HepG2 (cell line): ENCODE data around the gene SLC5A6.

Experiments
- ATAD3A ChIP-seq: sonication (generic); formaldehyde crosslinking; IDR thresholded peaks from 2 replicates; pipeline ENCODE4 v1.4.0; 2020; ENCODE audit warnings: missing genetic modification reagents
- GABPA ChIP-seq, 2 experiments: IDR thresholded peaks; 2 replicates each; pipeline ENCODE4 v1.6.1; 2011 to 2016; ENCODE audit warnings: low read depth in 2 of 2, low read length in 1 of 2, missing biosample characterization in 1 of 2, missing genetic modification characterization in 1 of 2
- ISL2 ChIP-seq: sonication (generic); formaldehyde crosslinking; IDR thresholded peaks from 2 replicates; pipeline ENCODE4 v1.5.0; 2020; ENCODE audit warnings: missing genetic modification reagents
- POLR2AphosphoS2 ChIP-seq: IDR thresholded peaks from 2 replicates; pipeline ENCODE4 v1.6.1; 2011; ENCODE audit warnings: low read depth, low read length, improper control_type of control experiment
- TP53 ChIP-seq: sonication (generic); formaldehyde crosslinking; conservative IDR thresholded peaks from 2 replicates; pipeline ENCODE4 v1.4.0; 2020; ENCODE audit warnings: missing genetic modification reagents
- U2AF2 ChIP-seq: fragments of 200-400 bp; formaldehyde crosslinking; IDR thresholded peaks from 2 replicates; pipeline ENCODE4 v1.6.1; 2017; ENCODE audit warnings: low read depth, mild to moderate bottlenecking, low read length
- XBP1 ChIP-seq: sonication (generic); formaldehyde crosslinking; IDR thresholded peaks from 2 replicates; pipeline ENCODE4 v1.5.0; 2020; ENCODE audit warnings: missing genetic modification reagents
- ZBTB20 ChIP-seq: sonication (generic); formaldehyde crosslinking; IDR thresholded peaks from 2 replicates; pipeline ENCODE4 v1.8.1; 2023; ENCODE audit warnings: missing genetic modification reagents, low read depth, mild to moderate bottlenecking, borderline replicate concordance
- ZFP36 ChIP-seq: fragments of 150-350 bp; IDR thresholded peaks from 2 replicates; pipeline ENCODE4 v1.6.1; 2018; ENCODE audit warnings: borderline replicate concordance, low read length, low read depth; ENCODE audit not compliant: partially characterized antibody
- ZNF292 ChIP-seq: sonication (generic); formaldehyde crosslinking; IDR thresholded peaks from 2 replicates; pipeline ENCODE4 v1.8.1; 2022; ENCODE audit warnings: mild to moderate bottlenecking, low read depth, missing genetic modification reagents, borderline replicate concordance
- TF ChIP-seq, protein P1 (sequence below): IDR thresholded peaks from 2 replicates; pipeline ENCODE4 v1.6.1; 2016; ENCODE audit warnings: control low read depth
- TF ChIP-seq, protein P2 (sequence below): sonication (generic); formaldehyde crosslinking; IDR thresholded peaks from 2 replicates; pipeline ENCODE4 v1.8.0; 2022; ENCODE audit warnings: mild to moderate bottlenecking, missing genetic modification reagents; ENCODE audit not compliant: insufficient replicate concordance
- TF ChIP-seq, protein P3 (sequence below): sonication (generic); formaldehyde crosslinking; IDR thresholded peaks from 2 replicates; pipeline ENCODE4 v1.5.0; 2020; ENCODE audit warnings: mild to moderate bottlenecking, missing genetic modification reagents, moderate library complexity

DNA sequence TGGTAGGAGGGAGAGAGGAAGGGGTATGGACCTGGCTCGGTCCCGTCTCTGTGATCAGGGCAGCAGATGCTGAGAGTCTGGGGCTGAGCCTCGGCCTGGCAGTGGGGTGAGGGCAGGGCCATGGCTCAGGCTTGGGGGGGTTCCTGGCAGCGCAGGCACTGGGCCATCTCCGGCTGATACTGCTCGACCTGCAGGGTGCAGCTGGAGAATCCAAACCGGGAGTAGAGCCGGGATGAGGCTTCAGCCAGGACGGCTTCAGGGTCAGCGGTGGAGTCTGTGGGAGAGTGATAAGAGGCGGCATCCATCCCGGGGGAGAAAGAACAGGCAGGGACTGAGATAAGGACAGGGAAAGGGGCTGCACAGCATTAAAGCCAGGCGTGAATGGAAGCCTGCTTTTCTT, 43.1 kb upstream of the SLC5A6 start:
- TF ChIP-seq, protein P1, sequence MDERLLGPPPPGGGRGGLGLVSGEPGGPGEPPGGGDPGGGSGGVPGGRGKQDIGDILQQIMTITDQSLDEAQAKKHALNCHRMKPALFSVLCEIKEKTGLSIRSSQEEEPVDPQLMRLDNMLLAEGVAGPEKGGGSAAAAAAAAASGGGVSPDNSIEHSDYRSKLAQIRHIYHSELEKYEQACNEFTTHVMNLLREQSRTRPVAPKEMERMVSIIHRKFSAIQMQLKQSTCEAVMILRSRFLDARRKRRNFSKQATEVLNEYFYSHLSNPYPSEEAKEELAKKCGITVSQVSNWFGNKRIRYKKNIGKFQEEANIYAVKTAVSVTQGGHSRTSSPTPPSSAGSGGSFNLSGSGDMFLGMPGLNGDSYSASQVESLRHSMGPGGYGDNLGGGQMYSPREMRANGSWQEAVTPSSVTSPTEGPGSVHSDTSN (CRISPR knock-in tag) = no peak
- TF ChIP-seq ZFP36 (no peak), ISL2 (CRISPR knock-in tag) (no peak), ZNF292 (CRISPR knock-in tag) (no peak), U2AF2 (no peak), GABPA (IDR thresholded peaks at IDR 0.05; ENCODE audit: low read depth, low read length) (no peak), GABPA (CRISPR knock-in tag; IDR thresholded peaks at IDR 0.05; ENCODE audit: low read depth) (no peak), ATAD3A (CRISPR knock-in tag) (no peak), POLR2AphosphoS2 (no peak), ZBTB20 (CRISPR knock-in tag) (no peak), XBP1 (CRISPR knock-in tag) (no peak), TP53 (CRISPR knock-in tag) (no peak)
- TF ChIP-seq, protein P2, sequence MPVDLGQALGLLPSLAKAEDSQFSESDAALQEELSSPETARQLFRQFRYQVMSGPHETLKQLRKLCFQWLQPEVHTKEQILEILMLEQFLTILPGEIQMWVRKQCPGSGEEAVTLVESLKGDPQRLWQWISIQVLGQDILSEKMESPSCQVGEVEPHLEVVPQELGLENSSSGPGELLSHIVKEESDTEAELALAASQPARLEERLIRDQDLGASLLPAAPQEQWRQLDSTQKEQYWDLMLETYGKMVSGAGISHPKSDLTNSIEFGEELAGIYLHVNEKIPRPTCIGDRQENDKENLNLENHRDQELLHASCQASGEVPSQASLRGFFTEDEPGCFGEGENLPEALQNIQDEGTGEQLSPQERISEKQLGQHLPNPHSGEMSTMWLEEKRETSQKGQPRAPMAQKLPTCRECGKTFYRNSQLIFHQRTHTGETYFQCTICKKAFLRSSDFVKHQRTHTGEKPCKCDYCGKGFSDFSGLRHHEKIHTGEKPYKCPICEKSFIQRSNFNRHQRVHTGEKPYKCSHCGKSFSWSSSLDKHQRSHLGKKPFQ (CRISPR knock-in tag) = no peak
- TF ChIP-seq, protein P3, sequence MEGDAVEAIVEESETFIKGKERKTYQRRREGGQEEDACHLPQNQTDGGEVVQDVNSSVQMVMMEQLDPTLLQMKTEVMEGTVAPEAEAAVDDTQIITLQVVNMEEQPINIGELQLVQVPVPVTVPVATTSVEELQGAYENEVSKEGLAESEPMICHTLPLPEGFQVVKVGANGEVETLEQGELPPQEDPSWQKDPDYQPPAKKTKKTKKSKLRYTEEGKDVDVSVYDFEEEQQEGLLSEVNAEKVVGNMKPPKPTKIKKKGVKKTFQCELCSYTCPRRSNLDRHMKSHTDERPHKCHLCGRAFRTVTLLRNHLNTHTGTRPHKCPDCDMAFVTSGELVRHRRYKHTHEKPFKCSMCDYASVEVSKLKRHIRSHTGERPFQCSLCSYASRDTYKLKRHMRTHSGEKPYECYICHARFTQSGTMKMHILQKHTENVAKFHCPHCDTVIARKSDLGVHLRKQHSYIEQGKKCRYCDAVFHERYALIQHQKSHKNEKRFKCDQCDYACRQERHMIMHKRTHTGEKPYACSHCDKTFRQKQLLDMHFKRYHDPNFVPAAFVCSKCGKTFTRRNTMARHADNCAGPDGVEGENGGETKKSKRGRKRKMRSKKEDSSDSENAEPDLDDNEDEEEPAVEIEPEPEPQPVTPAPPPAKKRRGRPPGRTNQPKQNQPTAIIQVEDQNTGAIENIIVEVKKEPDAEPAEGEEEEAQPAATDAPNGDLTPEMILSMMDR = no peak
